ENCODE results near the gene FBXW4. TPM values are rescaled to one million over a fixed set of nuclear protein-coding genes. Genes with fewer than 3 reads are reported as not detected.

Gene FBXW4
- total RNA-seq, 4 donors from 2014 or later: 45.1 to 94.7 (median 64.3) TPM

- intact Hi-C loops (cut with DNase I; ENCODE audit: low total_unique reads): no loop called here
- peaks cover 7 to 24% of the 10 kb centered on the region in 2 donors for H3K27me3 ChIP-seq
- no peak overlapping the region for H3K27ac ChIP-seq
- no peaks in the 10 kb centered on the region for H3K36me3 ChIP-seq
- peak in 1 of 2 donors; percentile 1 for DNase-seq
- H3K9me3 ChIP-seq: no peaks in the 10 kb centered on the region
- TF ChIP-seq POLR2A (IDR thresholded peaks at IDR 0.05) (no peak), CTCF (IDR thresholded peaks at IDR 0.05) (no peak)
- H3K4me1 ChIP-seq: no peaks in the 10 kb centered on the region
- no peak overlapping the region for H3K4me3 ChIP-seq
Measured at GRCh38 chr10:101563497-101564040, 131.4 kb downstream of the FBXW4 start.

- intact Hi-C loops (cut with DNase I; ENCODE audit: low total_unique reads): no loop called here
- peaks cover 7 to 24% of the 10 kb centered on the region in 2 donors for H3K27me3 ChIP-seq
- no peaks in the 10 kb centered on the region for H3K36me3 ChIP-seq
- peak in 1 of 2 donors; percentile 0 for DNase-seq
- no peak overlapping the region for H3K4me3 ChIP-seq
- no peaks in the 10 kb centered on the region for H3K4me1 ChIP-seq
- TF ChIP-seq CTCF (IDR thresholded peaks at IDR 0.05): no peak
- TF ChIP-seq POLR2A (IDR thresholded peaks at IDR 0.05): no peak
- H3K27ac ChIP-seq: no peak overlapping the region
- no peaks in the 10 kb centered on the region for H3K9me3 ChIP-seq
Measured at GRCh38 chr10:101563007-101563406, 132.0 kb downstream of the FBXW4 start.

GRCh38 chr10:101562231-101562630 lies 132.7 kb downstream of the FBXW4 start:
- Histone ChIP-seq H3K9me3 (no peaks in the 10 kb centered on the region), H3K27me3 (peaks cover 7 to 22% of the 10 kb centered on the region in 2 donors), H3K36me3 (no peaks in the 10 kb centered on the region), H3K4me3 (no peak overlapping the region), H3K27ac (no peak overlapping the region), H3K4me1 (no peaks in the 10 kb centered on the region)
- no peak for DNase-seq
- intact Hi-C loops (cut with DNase I; ENCODE audit: low total_unique reads): no loop called here
- TF ChIP-seq CTCF (IDR thresholded peaks at IDR 0.05) (no peak), POLR2A (IDR thresholded peaks at IDR 0.05) (no peak)

- H3K4me3 ChIP-seq: no peak overlapping the region
Measured at GRCh38 chr10:101561068-101561915, 133.7 kb downstream of the FBXW4 start.

More at GRCh38 chr10:101561068-101561915, 133.7 kb downstream of the FBXW4 start:
- no peak overlapping the region for H3K27ac ChIP-seq
- intact Hi-C loops (cut with DNase I; ENCODE audit: low total_unique reads): no loop called here
- no peaks in the 10 kb centered on the region for H3K4me1 ChIP-seq
- peaks cover 0 to 13% of the 10 kb centered on the region in 2 donors for H3K27me3 ChIP-seq
- no peaks in the 10 kb centered on the region for H3K36me3 ChIP-seq
- no peaks in the 10 kb centered on the region for H3K9me3 ChIP-seq
- TF ChIP-seq CTCF (IDR thresholded peaks at IDR 0.05) (no peak), POLR2A (IDR thresholded peaks at IDR 0.05) (no peak)
- DNase-seq: no peak

Small RNA genes lying within 50 kb of the gene (microRNA-seq; reads per million reads assigned to microRNA genes)
- not detected for gene MIR3158-1 (ENCODE audit: borderline microRNAs expressed, borderline replicate concordance)
- gene MIR3158-2 (ENCODE audit: borderline microRNAs expressed, borderline replicate concordance): not detected

Small RNA genes lying within 50 kb of the gene (small RNA-seq; reads per million reads assigned to genes)
- not detected for gene MIR3158-1
- not detected for gene RNU6-1165P

Other genes starting within 250 kb of the FBXW4 start
- 10 to 100 TPM; 11.8 to 31.6 (median 17.6) TPM for gene POLL, start 106.9 kb downstream of the FBXW4 start, total RNA-seq
- 10 to 100 TPM in 3 of 4 donors, 1 to 10 TPM in 1; 5.1 to 35.6 (median 21.7) TPM for gene DPCD, start 106.8 kb downstream of the FBXW4 start, total RNA-seq
- gene FGF8, start 80.9 kb upstream of the FBXW4 start, total RNA-seq: not detected
- gene NPM3, start 88.3 kb upstream of the FBXW4 start, total RNA-seq: 100 to 1,000 TPM in 1 of 4 donors, 10 to 100 TPM in 3; 11.0 to 122 (median 38.0) TPM
- 100 to 1,000 TPM in 3 of 4 donors, 10 to 100 TPM in 1; 63.5 to 181 (median 156) TPM for gene OGA, start 123.3 kb upstream of the FBXW4 start, total RNA-seq
- gene KCNIP2, start 148.6 kb upstream of the FBXW4 start, total RNA-seq: 1 to 10 TPM in 2 of 4 donors, under 1 TPM in 1, not detected in 1; 0.29 to 8.6 (median 4.1) TPM

Measured in uterus (tissue), 4 donors.